T-cell (primary cell): Measurements from ENCODE around the gene PTS. TPM values are rescaled to one million over a fixed set of nuclear protein-coding genes. Genes with fewer than 3 reads are reported as not detected.

Experiments
- ATAC-seq, 4 experiments: fragments of 200-7000 bp in 3 of 4; fragments of 150-1000 bp in 1 of 4; cut with Tn5 transposase; replicated peaks in 1 of 4; 1 replicate in 3 of 4; 2 replicates in 1 of 4; pipeline ENCODE4 v1.10.0; 2021; ENCODE audit warnings: moderate library complexity in 3 of 4, mild to moderate bottlenecking in 2 of 4, moderate number of reproducible peaks in 1 of 4
- CTCF ChIA-PET, 2 donors: fragments of 300-600 bp; sonication (Branson Sonifier 250); formaldehyde crosslinking; loops; one replicate each; lab custom pipeline; 2022; ENCODE audit warnings: antibody characterized with exemption in 2 of 2; lab: Charles Lee
- POLR2A ChIA-PET, 2 donors: fragments of 300-600 bp; sonication (Branson Sonifier 250); formaldehyde crosslinking; loops; one replicate each; lab custom pipeline; 2022; ENCODE audit warnings: antibody characterized with exemption in 2 of 2; lab: Charles Lee
- DNase-seq, 35 experiments: peaks; one replicate each; pipeline versions ENCODE4 v3.0.0 to v3.0.0-alpha.2; 2013 to 2023
- H3K27ac ChIP-seq: one replicate; pipeline ENCODE4 v1.5.1; 2013; ENCODE audit warnings: low read length
- H3K27me3 ChIP-seq, 2 experiments: replicated peaks in 1 of 2; 1 replicate in 1 of 2; 2 replicates in 1 of 2; pipeline versions ENCODE4 v1.6.1 to v1.7.0; 2013; ENCODE audit warnings: low read length in 1 of 2, mixed read lengths in 1 of 2; ENCODE audit not compliant: control insufficient read depth in 2 of 2, insufficient read depth in 2 of 2; ENCODE audit errors: extremely low read depth in 1 of 2
- H3K36me3 ChIP-seq, 2 donors: 1 replicate in 1 of 2; 2 replicates in 1 of 2; pipeline versions ENCODE4 v1.6.1 to v1.7.0; 2013; ENCODE audit warnings: low read length in 1 of 2; ENCODE audit not compliant: control insufficient read depth in 2 of 2, insufficient read depth in 1 of 2; ENCODE audit errors: extremely low read depth in 1 of 2
- H3K4me1 ChIP-seq, 2 experiments: 1 replicate in 1 of 2; 2 replicates in 1 of 2; pipeline versions ENCODE4 v1.6.1 to v1.7.0; 2013; ENCODE audit warnings: low read length in 2 of 2, mixed read lengths in 1 of 2; ENCODE audit not compliant: insufficient read depth in 2 of 2, control insufficient read depth in 1 of 2; ENCODE audit errors: extremely low read depth in 1 of 2
- H3K4me3 ChIP-seq, 2 donors: 1 replicate in 1 of 2; 2 replicates in 1 of 2; pipeline versions ENCODE4 v1.5.1 to v1.7.0; 2013; ENCODE audit warnings: mild to moderate bottlenecking in 2 of 2, low read length in 1 of 2, moderate library complexity in 1 of 2; ENCODE audit not compliant: control insufficient read depth in 1 of 2; ENCODE audit errors: extremely low read depth in 1 of 2
- H3K9me3 ChIP-seq: 2 replicates; pipeline ENCODE4 v1.7.0; 2013
- H3K27ac Mint-ChIP-seq, 2 donors: one replicate each; pipeline ENCODE4 v1.8.0; 2020 to 2021; ENCODE audit warnings: mild to moderate bottlenecking in 2 of 2, mixed read lengths in 2 of 2
- H3K27me3 Mint-ChIP-seq, 2 donors: one replicate each; pipeline ENCODE4 v1.8.0; 2021 to 2022; ENCODE audit warnings: mixed read lengths in 2 of 2
- H3K36me3 Mint-ChIP-seq: one replicate; pipeline ENCODE4 v1.8.0; 2021; ENCODE audit warnings: mixed read lengths
- H3K4me1 Mint-ChIP-seq, 3 donors: one replicate each; pipeline ENCODE4 v1.8.0; 2020 to 2022; ENCODE audit warnings: mixed read lengths in 3 of 3, mild to moderate bottlenecking in 1 of 3
- H3K4me3 Mint-ChIP-seq, 3 donors: one replicate each; pipeline ENCODE4 v1.8.0; 2020 to 2022; ENCODE audit warnings: mild to moderate bottlenecking in 3 of 3, mixed read lengths in 3 of 3, moderate library complexity in 3 of 3
- H3K9me3 Mint-ChIP-seq, 3 donors: one replicate each; pipeline ENCODE4 v1.8.0; 2020 to 2022; ENCODE audit warnings: mixed read lengths in 3 of 3
- WGBS: methylation state at CpG from one replicate; pipeline ENCODE4 v1.1.5; 2013; ENCODE audit warnings: missing lambda C conversion rate; ENCODE audit not compliant: insufficient coverage; 5-methylcytosine and 5-hydroxymethylcytosine counted together
- total RNA-seq, 35 experiments: library from RNA in 6 of 35; stranded (reverse) in 6 of 35; fragments of 120-200 nt in 1 of 35; gene quantifications; one replicate each; pipeline versions ENCODE4 v1.2.1 to v1.2.4 and lab custom pipeline; 2013 to 2026

The PTS gene
- total RNA-seq, 5 donors from 2014 or later (not counting 1 experiment from before 2014, with no cell fraction given), result 15.1 to 65.8 (median 21.0) TPM

GRCh38 chr11:112213753-112214152, 12.5 kb upstream of the PTS start:
- WGBS, result 83% methylated on average over 1 of the region's 4 CpGs

GRCh38 chr11:112215621-112216020, 10.6 kb upstream of the PTS start:
- H3K36me3 ChIP-seq, result no peaks in the 10 kb centered on the region
- H3K9me3 ChIP-seq, result no peaks in the 10 kb centered on the region
- no peak overlapping the region for H3K27ac ChIP-seq
- Mint-ChIP-seq H3K27me3 (no peaks in the 10 kb centered on the region), H3K4me1 (peaks cover 0 to 15% (median 12%) of the 10 kb centered on the region in 3 donors), H3K9me3 (no peaks in the 10 kb centered on the region), H3K36me3 (no peaks in the 10 kb centered on the region), H3K4me3 (no peak overlapping the region), H3K27ac (no peak overlapping the region)
- no CpG with 5 or more reads among the region's 6 CpGs for WGBS
- no peak overlapping the region for H3K4me3 ChIP-seq
- ATAC-seq (no peak), DNase-seq (no peak)
- peaks cover 5 to 10% of the 10 kb centered on the region in 2 experiments for H3K4me1 ChIP-seq
- ChIA-PET CTCF (interaction anchor here (0.6 to 1.0 kb wide), 3 partner anchors 32 to 1056 kb away, joined by 3 to 4 read pairs (median 3); no protein-coding TSS in a partner anchor), POLR2A (no interaction called here)
- H3K27me3 ChIP-seq, result no peaks in the 10 kb centered on the region

More at GRCh38 chr11:112213753-112214152, 12.5 kb upstream of the PTS start:
- H3K27me3 Mint-ChIP-seq, result peaks cover 2 to 4% of the 10 kb centered on the region in 2 donors
- Histone ChIP-seq H3K36me3 (no peaks in the 10 kb centered on the region), H3K27me3 (no peaks in the 10 kb centered on the region), H3K4me1 (peaks cover 0 to 10% of the 10 kb centered on the region in 2 experiments), H3K9me3 (no peaks in the 10 kb centered on the region), H3K4me3 (no peak overlapping the region), H3K27ac (no peak overlapping the region)
- no peaks in the 10 kb centered on the region for H3K9me3 Mint-ChIP-seq
- H3K27ac Mint-ChIP-seq, result no peak overlapping the region
- ATAC-seq, result no peak
- ChIA-PET POLR2A (interaction anchor here in 1 of 2 donors (0.6 kb wide), 1 partner anchor 30 kb away, joined by 4 read pairs; no protein-coding TSS in a partner anchor), CTCF (interaction anchor here in 1 of 2 donors (0.6 to 2.1 kb wide), 2 partner anchors 66 to 79 kb away, joined by 3 to 12 read pairs; no protein-coding TSS in a partner anchor)
- DNase-seq, result no peak
- no peaks in the 10 kb centered on the region for H3K36me3 Mint-ChIP-seq
- H3K4me1 Mint-ChIP-seq, result peaks cover 0 to 12% (median 10%) of the 10 kb centered on the region in 3 donors
- no peak overlapping the region for H3K4me3 Mint-ChIP-seq

GRCh38 chr11:112216561-112217105, 9.6 kb upstream of the PTS start:
- no peaks in the 10 kb centered on the region for H3K27me3 ChIP-seq
- H3K4me1 ChIP-seq, result peaks cover 5 to 6% of the 10 kb centered on the region in 2 experiments
- no peaks in the 10 kb centered on the region for H3K36me3 Mint-ChIP-seq
- H3K4me3 Mint-ChIP-seq, result no peak overlapping the region
- peaks cover 0 to 8% (median 7%) of the 10 kb centered on the region in 3 donors for H3K4me1 Mint-ChIP-seq
- H3K9me3 Mint-ChIP-seq, result no peaks in the 10 kb centered on the region
- H3K9me3 ChIP-seq, result no peaks in the 10 kb centered on the region
- H3K27ac ChIP-seq, result no peak overlapping the region
- POLR2A ChIA-PET, result no interaction called here
- CTCF ChIA-PET, result interaction anchor here in 1 of 2 donors (1.1 kb wide), 1 partner anchor 63 kb away, joined by 8 read pairs; no protein-coding TSS in a partner anchor
- H3K27me3 Mint-ChIP-seq, result no peaks in the 10 kb centered on the region
- no peaks in the 10 kb centered on the region for H3K36me3 ChIP-seq
- ATAC-seq (no peak), DNase-seq (no peak)
- 100% methylated on average over 1 of the region's 1 CpG for WGBS
- no peak overlapping the region for H3K27ac Mint-ChIP-seq
- no peak overlapping the region for H3K4me3 ChIP-seq

- 23% methylated on average over 4 of the region's 7 CpGs for WGBS
- H3K27me3 ChIP-seq, result peaks cover 0 to 4% of the 10 kb centered on the region in 2 experiments
- POLR2A ChIA-PET, result interaction anchor here in 1 of 2 donors (0.6 kb wide), 1 partner anchor 24 kb away, joined by 6 read pairs; no protein-coding TSS in a partner anchor
- DNase-seq (peak in 31 of 35 experiments; percentile 1 to 91 (median 22)), ATAC-seq (peak; percentile 96 to 99 (median 97))
- H3K36me3 Mint-ChIP-seq, result no peaks in the 10 kb centered on the region
- peaks cover 0 to 5% of the 10 kb centered on the region in 2 experiments for H3K4me1 ChIP-seq
- no peaks in the 10 kb centered on the region for H3K9me3 ChIP-seq
- H3K27ac ChIP-seq, result no peak overlapping the region
- CTCF ChIA-PET, result interaction anchor here (0.6 to 7.6 kb wide), 19 partner anchors 11 to 1761 kb away, joined by 3 to 121 read pairs (median 4); no protein-coding TSS in a partner anchor
- no peak overlapping the region for H3K27ac Mint-ChIP-seq
- H3K4me3 Mint-ChIP-seq, result no peak overlapping the region
- no peaks in the 10 kb centered on the region for H3K36me3 ChIP-seq
- peaks cover 0 to 4% (median 2%) of the 10 kb centered on the region in 3 donors for H3K4me1 Mint-ChIP-seq
- no peaks in the 10 kb centered on the region for H3K9me3 Mint-ChIP-seq
- H3K27me3 Mint-ChIP-seq, result no peaks in the 10 kb centered on the region
- no peak overlapping the region for H3K4me3 ChIP-seq
These were observed 6.6 kb upstream of the PTS start for GRCh38 chr11:112219476-112220232.

- Histone ChIP-seq H3K27ac (no peak overlapping the region), H3K4me3 (no peak overlapping the region), H3K27me3 (peaks cover 0 to 4% of the 10 kb centered on the region in 2 experiments), H3K4me1 (peaks cover 3 to 10% of the 10 kb centered on the region in 2 experiments), H3K9me3 (no peaks in the 10 kb centered on the region), H3K36me3 (no peaks in the 10 kb centered on the region)
- CTCF ChIA-PET, result interaction anchor here (0.6 to 7.6 kb wide), 13 partner anchors 9 to 1069 kb away, joined by 3 to 121 read pairs (median 4); no protein-coding TSS in a partner anchor
- Mint-ChIP-seq H3K27me3 (no peaks in the 10 kb centered on the region), H3K4me3 (no peak overlapping the region), H3K36me3 (no peaks in the 10 kb centered on the region), H3K4me1 (peaks cover 0 to 10% (median 5%) of the 10 kb centered on the region in 3 donors), H3K9me3 (no peaks in the 10 kb centered on the region), H3K27ac (no peak overlapping the region)
- WGBS, result no CpG with 5 or more reads among the region's 3 CpGs
- DNase-seq, result no peak
- POLR2A ChIA-PET, result interaction anchor here in 1 of 2 donors (0.6 kb wide), 1 partner anchor 58 kb away, joined by 3 read pairs; no protein-coding TSS in a partner anchor
- no peak for ATAC-seq
These were observed 4.9 kb upstream of the PTS start for GRCh38 chr11:112221274-112221835.

GRCh38 chr11:112222303-112222702, 3.9 kb upstream of the PTS start:
- 92% methylated on average over 3 of the region's 4 CpGs for WGBS

More at GRCh38 chr11:112222303-112222702, 3.9 kb upstream of the PTS start:
- ChIA-PET POLR2A (interaction anchor here in 1 of 2 donors (0.6 kb wide), 1 partner anchor 12 kb away, joined by 3 read pairs; no protein-coding TSS in a partner anchor), CTCF (interaction anchor here (7.5 to 7.6 kb wide), 2 partner anchors 57 to 59 kb away, joined by 94 to 121 read pairs; no protein-coding TSS in a partner anchor)
- H3K9me3 Mint-ChIP-seq, result no peaks in the 10 kb centered on the region
- no peak overlapping the region for H3K4me3 Mint-ChIP-seq
- H3K36me3 Mint-ChIP-seq, result no peaks in the 10 kb centered on the region
- Histone ChIP-seq H3K9me3 (no peaks in the 10 kb centered on the region), H3K36me3 (no peaks in the 10 kb centered on the region), H3K4me1 (peaks cover 7 to 19% of the 10 kb centered on the region in 2 experiments), H3K4me3 (no peak overlapping the region), H3K27ac (no peak overlapping the region), H3K27me3 (peaks cover 0 to 4% of the 10 kb centered on the region in 2 experiments)
- DNase-seq (no peak), ATAC-seq (no peak)
- H3K27me3 Mint-ChIP-seq, result no peaks in the 10 kb centered on the region
- no peak overlapping the region for H3K27ac Mint-ChIP-seq
- H3K4me1 Mint-ChIP-seq, result peaks cover 5 to 17% (median 12%) of the 10 kb centered on the region in 3 donors
